GM18505 (cell line): ENCODE measurements around the gene TMPRSS2.
A peak's percentile ranks its signal among the peaks of the same experiment; 100 is the strongest.

Source experiments
- ATAC-seq: cut with Tn5 transposase; IDR thresholded peaks from one replicate; pipeline ENCODE4 v1.9.1; 2021; ENCODE audit not compliant: unreplicated experiment
- POLR2A ChIP-seq: IDR thresholded peaks from 4 replicates; pipeline ENCODE4 v1.6.1; 2011; ENCODE audit warnings: borderline replicate concordance; ENCODE audit not compliant: insufficient read depth, insufficient read length; ENCODE audit errors: extremely low read depth

TMPRSS2 gene

DNA sequence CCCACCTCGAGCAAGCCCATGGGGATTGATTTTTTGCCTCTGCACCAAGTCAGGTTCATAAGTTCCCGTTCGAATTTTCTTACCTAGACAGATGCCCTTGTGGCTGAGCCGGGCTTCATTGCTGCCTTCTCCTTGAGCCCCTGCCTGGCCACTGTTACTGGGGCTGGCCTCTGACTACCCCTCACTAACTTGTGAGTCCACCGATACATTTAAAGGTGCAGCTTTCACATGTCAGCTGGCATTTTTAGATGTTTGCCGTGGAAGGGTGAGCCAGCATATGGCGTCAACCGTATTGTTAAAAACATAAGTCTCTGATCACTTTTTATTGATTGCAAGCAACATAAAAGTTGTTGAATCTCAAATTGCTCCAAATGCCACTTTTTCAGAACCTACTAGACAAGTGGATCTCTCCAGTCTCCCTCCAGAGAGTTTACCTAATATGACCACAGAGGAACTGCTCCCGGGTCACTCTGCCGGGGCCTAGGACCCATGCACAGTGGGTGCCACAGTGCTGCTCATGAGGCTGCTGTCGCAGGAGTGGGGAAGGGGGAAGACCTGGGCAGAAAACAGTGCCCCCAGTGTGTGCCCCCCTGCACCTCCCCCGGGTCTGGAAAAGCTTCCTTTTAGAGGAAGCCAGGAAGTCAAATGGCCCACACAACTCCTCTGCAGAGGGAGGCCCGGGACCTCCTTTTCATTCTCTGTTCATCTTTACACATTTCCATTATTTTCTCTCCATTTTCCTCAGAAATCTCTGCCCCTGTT lies 63.1 kb downstream of the TMPRSS2 start:
- no peak for ATAC-seq
- TF ChIP-seq POLR2A, result no peak

DNA sequence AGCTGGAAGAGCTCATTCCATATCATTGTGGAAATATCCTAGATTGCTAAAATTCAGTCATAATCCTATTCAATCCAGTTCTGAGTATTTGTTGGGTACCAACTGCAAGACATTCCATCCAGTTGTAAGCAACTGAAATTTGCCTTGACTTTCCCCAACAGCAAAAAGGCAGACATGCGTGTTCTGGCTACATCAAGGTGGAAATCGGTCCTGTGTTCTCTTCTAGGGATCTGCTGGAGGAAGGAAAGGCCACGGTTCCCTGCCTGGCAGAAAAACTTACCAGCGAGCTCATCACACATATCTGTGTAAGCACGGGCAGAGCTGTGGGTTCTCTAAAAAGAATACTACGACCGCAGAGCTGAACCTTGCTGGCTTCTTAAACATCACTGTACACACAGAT lies 64.4 kb downstream of the TMPRSS2 start:
- ATAC-seq, result no peak
- TF ChIP-seq POLR2A, result no peak

DNA sequence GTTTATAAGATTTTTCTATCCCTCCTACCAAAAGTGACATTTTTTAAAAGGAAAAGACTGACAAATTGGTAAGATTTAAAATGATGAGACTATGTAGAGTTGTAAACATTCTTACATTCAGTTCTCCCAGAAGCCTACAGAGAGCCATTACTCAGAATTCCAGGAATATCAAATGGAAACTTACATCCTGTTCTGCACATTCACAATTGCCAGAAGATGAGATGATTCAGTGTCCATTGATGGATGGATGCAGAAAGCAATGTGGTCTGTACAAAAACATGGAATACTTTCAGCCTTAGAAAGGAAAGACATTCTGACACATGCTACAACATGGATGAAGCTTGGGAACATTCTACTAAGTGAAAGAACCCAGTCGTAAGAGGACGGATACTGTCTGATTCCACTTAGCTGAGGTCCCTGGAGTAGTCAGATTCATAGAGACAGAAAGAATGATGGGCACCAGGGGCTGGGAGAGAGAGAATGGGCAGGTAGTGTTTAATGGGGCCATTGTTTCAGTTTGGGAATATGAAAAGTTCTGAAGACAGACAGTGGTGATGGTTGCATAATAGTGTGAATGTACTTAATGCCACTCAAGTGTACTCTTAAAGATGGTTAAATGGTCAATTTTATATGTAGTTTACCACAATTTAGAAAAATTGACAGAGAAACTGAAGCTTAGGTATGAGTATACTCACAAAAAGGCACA lies 65.3 kb downstream of the TMPRSS2 start:
- no peak for ATAC-seq
- no peak for TF ChIP-seq POLR2A

DNA sequence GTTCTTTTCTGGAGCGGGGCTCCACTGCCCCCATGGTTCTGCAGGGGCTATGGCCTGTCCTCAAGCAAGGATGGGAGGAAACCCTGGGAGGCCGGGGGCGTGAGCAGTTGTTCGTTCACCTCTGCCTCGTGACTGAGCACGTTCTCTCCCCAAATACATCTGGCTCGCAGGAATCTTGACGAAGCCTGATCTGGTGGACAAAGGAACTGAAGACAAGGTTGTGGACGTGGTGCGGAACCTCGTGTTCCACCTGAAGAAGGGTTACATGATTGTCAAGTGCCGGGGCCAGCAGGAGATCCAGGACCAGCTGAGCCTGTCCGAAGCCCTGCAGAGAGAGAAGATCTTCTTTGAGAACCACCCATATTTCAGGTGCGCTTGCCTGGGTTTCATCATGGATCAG lies 66.4 kb downstream of the TMPRSS2 start:
- ATAC-seq, result no peak
- TF ChIP-seq POLR2A, result no peak

DNA sequence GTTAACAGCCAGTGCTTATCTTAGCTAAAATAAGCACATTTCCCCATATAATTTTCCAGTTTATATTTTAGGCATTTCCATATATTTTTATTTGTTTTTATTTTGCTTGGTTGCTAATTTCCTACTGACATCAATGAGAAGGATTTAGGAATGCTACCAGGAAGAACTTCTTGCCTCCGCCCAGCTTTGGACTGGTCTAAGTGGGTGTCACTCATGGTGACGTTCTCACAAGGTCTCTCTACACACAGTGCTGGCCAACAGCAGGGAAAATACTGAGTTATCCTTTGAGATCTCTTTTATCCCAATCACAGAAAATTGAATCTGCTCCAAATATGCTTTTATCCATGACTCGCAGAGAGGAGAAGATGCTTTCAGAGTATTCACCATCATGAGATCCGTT lies 68.7 kb downstream of the TMPRSS2 start:
- no peak for ATAC-seq
- TF ChIP-seq POLR2A, result no peak

DNA sequence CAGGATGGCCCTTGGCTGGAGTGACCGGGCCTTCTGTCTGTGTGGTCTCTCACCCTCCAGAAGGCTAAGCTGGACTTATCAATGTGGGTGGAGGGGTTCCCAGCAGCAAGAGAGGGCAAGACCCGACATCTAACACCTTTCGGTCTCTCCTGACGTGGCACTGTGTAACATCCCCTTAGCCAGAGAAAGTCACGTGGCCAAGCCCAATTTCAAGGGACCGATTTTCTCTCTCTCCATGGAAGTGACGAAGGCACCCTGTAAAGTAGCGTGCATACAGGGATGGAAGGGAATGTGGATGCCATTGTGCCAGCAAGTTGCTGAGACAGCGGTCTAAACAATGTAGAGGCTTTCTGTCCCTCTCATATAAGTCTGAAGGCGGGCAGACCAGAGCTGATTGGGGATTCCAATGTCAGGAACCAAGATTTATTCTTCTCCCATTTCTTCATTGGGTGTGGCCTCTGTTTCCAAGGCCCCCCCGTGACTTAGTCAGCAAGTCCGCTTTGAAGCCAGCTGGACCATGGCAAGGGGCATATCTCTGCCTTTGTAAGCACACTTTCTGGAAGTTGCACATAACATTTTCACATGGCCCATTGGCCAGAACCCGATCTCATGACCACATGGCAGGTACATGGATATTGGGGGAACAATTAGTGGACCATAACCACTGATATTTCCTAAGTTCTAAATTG lies 69.4 kb downstream of the TMPRSS2 start:
- ATAC-seq, result no peak
- no peak for TF ChIP-seq POLR2A

DNA sequence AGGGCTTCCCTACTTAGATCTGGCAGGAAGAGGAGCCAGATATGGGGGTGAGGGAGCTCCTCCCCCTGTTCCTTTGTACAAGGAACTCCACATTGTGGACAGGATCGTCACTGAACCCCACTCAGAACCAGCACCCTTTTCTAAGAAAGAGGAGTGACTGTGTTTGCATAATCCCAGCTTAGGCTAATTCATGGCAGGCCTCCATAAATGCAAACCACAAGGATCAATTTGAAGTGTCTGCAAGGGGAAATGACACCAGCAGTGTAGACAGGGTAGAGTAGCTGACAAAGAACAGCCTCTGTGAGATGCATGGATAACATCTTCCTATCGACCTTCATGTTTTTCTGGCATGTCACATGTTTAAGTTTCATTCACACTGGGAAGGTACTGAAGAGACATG lies 70.2 kb downstream of the TMPRSS2 start:
- no peak for TF ChIP-seq POLR2A
- ATAC-seq, result no peak

DNA sequence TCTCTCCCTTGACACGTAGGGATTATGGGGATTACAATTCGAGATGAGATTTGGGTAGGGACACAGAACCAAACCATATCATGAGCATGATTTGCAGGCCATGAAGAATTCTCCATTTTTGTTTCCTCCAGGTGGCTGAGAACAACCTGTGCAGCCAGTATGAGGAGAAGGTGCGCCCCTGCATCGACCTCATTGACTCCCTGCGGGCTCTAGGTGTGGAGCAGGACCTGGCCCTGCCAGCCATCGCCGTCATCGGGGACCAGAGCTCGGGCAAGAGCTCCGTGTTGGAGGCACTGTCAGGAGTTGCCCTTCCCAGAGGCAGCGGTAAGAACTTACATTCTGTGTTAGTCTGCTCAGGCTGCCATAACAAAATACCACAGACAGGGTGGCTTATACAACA lies 72.3 kb downstream of the TMPRSS2 start:
- ATAC-seq, result no peak

DNA sequence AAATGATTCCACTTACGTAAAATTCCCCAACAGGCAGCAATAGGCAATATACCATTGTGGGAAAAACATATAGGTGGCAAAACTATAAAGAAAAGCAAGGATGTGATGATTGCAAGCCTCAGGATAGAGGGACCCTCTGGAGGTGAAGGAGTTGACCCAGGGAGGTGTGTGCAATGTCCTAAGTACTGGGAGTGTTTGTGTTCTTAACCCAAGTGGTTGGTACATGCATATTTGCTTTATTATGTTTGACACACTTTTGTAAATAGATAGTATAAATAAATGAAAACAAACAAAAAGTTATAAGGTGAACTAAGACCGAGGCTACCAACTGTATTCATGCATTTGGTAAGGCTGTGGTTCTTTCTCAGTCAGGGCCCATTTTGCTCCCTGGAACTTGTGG lies 74.4 kb downstream of the TMPRSS2 start:
- TF ChIP-seq POLR2A, result no peak
- no peak for ATAC-seq

More for the DNA sequence above, 72.3 kb downstream of the TMPRSS2 start:
- TF ChIP-seq POLR2A, result no peak

DNA sequence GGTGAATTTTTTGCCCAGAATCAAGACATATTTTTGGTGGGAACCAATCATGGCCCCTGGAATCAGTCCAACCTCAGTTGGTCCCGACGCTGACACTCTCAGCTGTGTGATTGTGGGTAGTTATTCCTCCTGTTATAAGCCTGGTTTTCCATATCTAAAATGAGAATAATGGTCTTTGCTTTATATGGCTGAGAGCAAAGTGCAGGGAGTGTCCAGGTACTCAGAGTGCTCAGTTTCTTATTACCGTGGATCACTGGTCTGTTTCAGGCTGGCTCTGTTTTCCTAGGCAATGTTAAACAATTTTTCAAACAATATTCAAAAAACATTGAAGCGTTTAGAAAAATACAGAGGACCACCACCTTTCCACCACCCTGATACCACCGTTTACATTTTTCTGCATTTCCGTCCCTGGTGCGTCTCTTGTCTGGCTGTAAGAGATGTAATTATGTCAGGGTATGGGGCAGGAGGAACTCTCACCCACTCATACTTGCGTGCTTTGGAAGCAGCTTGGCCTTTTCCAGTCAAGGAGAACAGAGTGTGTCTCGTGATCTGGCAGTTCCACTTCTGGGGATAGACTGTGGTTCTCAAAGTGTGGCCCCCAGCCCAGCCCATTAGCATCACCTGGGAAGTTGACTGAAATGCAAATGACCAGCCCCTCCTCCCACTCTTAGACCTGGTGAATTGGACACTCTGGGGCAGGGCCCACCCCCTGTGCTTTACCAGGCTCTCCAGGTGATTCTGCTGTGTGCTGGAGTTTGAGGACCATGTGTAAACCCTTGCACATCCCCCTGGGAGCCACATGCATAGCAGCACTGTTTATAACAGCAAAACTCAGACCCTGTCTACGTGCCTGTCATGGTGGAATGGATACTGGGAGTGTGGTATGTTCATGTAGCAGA lies 75.1 kb downstream of the TMPRSS2 start:
- ATAC-seq, result no peak
- no peak for TF ChIP-seq POLR2A

DNA sequence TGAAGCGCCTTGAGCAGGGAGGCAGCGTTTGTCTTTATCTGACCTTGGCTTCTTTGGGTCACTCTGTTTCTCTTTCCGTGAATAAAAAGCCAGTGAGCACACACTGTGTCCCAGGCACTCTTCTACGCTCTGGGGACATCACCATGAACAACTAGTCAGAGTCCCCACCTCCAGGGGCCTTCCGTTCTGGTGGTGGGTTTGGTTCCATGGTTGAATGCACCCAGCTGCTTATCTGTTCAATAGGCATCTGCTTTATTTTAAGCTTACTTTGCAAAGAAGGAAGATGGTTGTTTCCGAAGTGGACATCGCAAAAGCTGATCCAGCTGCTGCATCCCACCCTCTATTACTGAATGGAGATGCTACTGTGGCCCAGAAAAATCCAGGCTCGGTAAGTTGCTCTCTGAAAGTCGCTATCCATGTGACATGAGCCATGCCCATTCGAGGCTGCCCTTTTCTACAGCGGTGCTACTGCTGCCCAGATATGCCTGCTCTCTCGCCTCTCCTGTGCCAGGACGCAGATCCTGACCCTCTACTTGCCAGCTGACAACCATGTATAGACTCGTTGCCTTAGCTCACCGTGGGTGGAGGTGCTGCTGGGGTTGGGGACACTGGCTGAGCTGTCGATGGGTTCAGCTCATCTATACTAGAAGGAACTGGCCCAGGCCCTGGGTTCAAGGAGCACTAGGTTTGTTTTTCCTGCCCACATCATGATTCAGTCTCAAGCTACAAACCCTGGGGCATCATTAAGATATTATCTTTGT lies 76.0 kb downstream of the TMPRSS2 start:
- peak; percentile 34 for TF ChIP-seq POLR2A
- ATAC-seq, result peak; percentile 71

DNA sequence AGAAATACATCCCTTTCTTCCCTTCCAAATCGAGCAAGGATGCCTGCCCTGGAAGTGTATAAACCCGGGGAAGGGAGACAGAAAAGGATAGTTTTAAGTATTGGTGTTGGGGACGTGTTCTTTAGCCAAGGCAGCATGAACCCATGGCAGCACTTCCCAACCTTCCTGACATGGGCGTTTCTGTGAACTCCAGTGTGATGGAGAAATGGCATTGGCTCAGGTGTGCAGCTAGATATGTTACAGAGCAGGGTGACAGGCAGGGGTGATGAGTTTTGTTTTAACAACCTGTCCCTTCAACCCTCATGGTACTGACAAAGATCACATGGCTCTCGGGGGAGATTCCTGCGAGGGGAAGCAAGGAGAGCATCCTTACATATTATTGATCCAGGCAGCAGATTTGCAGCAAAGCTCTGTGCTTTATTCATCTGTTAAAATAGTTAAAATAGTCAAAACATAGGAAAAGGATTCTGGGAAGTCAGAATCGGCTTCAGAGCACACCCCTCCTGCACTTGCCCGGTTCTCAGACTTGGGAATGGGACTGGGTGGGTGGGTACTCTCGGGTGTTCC lies 78.0 kb downstream of the TMPRSS2 start:
- TF ChIP-seq POLR2A, result peak; percentile 10
- no peak for ATAC-seq
